Renal cortex interstitium (tissue), 15 donors: ENCODE measurements around the gene TDRD1. TPM values are rescaled to one million over a fixed set of nuclear protein-coding genes. Genes with fewer than 3 reads are reported as not detected.
"Not testable (repeated sequence)": the region's sequence is repeated elsewhere in the genome, so short reads cannot be mapped to it uniquely, and the experiment has no call there.

Experiments
- DNase-seq, 11 donors: peaks; one replicate each; pipeline ENCODE4 v3.0.0-alpha.2; 2013; ENCODE audit warnings: low read depth in 9 of 11, low spot score in 4 of 11; ENCODE audit errors: extremely low read depth in 1 of 11
- long read RNA-seq, 16 experiments: transcript quantifications; one replicate each; lab custom pipeline, GENCODE V29; 2026
- polyA plus RNA-seq, 3 donors: library from polyadenylated mRNA; unstranded; fragments of 120-200 nt; gene quantifications; one replicate each; pipeline ENCODE4 v1.2.1, GENCODE V29; 2013; ENCODE audit not compliant: insufficient read length in 3 of 3

TDRD1 gene, protein sequence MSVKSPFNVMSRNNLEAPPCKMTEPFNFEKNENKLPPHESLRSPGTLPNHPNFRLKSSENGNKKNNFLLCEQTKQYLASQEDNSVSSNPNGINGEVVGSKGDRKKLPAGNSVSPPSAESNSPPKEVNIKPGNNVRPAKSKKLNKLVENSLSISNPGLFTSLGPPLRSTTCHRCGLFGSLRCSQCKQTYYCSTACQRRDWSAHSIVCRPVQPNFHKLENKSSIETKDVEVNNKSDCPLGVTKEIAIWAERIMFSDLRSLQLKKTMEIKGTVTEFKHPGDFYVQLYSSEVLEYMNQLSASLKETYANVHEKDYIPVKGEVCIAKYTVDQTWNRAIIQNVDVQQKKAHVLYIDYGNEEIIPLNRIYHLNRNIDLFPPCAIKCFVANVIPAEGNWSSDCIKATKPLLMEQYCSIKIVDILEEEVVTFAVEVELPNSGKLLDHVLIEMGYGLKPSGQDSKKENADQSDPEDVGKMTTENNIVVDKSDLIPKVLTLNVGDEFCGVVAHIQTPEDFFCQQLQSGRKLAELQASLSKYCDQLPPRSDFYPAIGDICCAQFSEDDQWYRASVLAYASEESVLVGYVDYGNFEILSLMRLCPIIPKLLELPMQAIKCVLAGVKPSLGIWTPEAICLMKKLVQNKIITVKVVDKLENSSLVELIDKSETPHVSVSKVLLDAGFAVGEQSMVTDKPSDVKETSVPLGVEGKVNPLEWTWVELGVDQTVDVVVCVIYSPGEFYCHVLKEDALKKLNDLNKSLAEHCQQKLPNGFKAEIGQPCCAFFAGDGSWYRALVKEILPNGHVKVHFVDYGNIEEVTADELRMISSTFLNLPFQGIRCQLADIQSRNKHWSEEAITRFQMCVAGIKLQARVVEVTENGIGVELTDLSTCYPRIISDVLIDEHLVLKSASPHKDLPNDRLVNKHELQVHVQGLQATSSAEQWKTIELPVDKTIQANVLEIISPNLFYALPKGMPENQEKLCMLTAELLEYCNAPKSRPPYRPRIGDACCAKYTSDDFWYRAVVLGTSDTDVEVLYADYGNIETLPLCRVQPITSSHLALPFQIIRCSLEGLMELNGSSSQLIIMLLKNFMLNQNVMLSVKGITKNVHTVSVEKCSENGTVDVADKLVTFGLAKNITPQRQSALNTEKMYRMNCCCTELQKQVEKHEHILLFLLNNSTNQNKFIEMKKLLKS
- under 1 TPM in 2 of 3 donors, not detected in 1; 0.03 to 0.06 TPM for polyA plus RNA-seq
- long read RNA-seq, donor 1: 0 reads
- long read RNA-seq, donor 2: 0 reads
- long read RNA-seq, donor 3: 0 reads
- long read RNA-seq, donor 4: 0 reads
- long read RNA-seq, donor 5: 0 reads
- long read RNA-seq, donor 6: 0 reads
- long read RNA-seq, donor 7: 0 reads
- long read RNA-seq, donor 8: 0 reads
- long read RNA-seq, donor 9: 0 reads
- long read RNA-seq, donor 10: 0 reads
- long read RNA-seq, donor 11: 0 reads
- long read RNA-seq, donor 12: 0 reads
- long read RNA-seq, donor 13: 0 reads
- long read RNA-seq, donor 14: 0 reads
- long read RNA-seq, donor 15: 0 reads
- long read RNA-seq, donor 16: 0 reads

DNA sequence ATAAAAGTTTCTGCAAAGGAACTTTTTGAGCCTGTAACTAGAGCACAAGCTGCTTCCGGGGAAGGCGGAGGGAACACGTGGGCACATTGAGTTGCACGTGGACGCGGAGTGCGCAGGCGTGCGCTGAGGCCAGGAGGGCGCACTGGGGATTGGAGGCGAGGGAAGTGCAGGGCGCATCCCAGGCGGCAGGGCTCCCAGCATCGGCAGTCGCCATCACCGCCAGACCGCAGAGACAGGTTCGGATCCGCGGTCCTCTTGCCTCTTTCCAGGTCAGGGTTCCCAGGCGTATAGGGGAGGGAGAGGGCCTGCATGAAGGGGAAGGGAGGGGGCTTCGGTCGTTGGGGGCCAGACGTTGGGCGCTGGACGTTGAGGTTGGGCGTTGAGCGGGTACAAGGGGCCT is at the start of gene TDRD1:
Gene TDRD1, plus strand, starts transcription at position 206 of the 400 bp plus-strand sequence. CDS start 8,479 bp downstream, outside the sequence.
- DNase-seq: no peak

DNA sequence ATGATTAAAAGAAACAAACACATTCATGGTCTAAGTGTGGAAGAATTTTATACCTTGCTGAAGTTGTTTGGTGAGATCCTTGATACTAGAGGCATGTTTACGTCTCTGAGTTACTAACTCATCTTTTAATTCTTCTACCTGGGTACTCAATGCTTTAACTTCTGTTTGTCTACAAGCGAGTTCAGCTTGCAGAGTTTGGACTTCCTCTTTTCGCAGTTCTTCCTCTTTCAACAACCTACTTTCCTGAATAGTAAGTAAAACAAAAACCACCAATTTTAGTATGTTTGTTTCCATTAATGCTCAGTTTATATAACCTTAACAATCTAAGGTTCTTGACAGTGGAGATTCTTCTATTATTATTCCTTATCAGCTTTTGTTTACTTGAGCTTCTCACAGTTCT is 48.1 kb upstream of the TDRD1 start:
- DNase-seq: no peak

DNA sequence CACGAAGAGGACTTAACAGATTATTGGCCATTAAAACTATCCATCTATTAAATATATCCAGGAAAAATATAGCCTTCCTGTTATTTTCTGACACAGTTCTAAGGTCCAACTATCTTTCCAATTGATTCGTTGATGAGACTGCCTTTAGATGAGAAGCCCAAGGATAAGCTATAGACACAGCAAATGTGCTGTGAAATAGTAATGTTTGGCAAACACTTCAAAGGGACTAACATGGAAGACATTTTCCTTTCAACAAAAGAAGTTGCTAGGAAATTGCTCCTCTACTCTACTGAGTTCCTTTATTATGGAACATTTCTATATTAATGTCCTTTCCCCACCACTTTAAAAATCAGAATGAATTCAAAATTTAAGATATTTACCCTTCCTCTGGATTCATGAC is 43.7 kb upstream of the TDRD1 start:
- DNase-seq: no peak

DNA sequence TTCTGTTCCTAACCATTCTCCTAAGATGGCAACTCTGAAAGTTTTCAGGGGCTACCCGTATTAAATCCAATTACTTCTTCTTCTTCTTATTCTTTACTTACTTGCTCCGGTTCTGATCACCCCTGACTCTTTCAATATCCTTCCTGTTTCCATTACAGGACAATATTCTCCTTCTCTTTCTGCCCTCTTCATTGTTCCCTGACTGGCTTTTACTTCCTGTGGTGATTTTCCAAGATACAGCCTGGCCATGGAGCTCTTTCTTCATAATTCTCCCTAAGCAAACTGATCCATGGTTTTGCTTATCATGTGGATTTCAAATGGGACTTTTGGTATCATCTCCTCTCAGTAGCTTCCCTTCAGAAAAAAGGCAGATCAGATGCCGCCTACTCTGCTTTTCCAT is 40.6 kb upstream of the TDRD1 start:
- DNase-seq: no peak

DNA sequence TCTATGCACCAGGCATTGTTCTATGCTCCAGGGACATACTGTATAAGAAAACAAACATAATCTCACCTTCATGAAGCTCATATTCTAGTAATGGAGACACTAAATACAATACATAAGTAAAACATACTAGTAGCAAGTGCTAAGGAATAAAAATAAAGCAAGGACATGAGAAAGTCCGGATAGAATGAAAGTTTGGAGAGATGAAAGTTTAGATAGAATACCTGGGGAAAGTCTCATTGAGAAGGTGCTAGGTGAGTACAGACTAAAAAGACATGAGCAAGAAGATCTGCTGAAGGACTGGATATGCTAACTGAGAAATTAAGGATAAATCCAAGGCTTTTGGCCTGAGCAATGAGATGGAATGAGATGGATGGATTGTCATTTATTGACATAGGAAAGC is 39.1 kb upstream of the TDRD1 start:
- no peak for DNase-seq

DNA sequence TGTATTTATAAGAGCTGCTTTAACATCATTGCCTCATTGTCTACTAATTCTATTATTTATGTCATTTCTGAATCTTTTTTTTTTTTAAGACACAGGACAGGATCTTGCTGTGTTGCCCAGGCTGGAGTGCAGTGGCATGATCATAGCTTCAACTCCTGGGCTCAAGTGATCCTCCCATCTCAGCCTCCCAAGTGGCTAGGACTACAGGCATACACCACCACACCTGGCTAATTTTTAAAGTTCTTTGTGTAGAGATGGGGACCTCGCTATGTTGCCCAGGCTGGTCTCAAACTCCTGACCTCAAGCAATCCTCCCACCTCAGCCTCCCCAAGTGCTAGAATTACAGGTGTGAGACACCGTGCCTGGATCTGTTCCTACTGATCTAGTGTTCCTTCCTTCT is 38.3 kb upstream of the TDRD1 start:
- not testable (repeated sequence) for DNase-seq

DNA sequence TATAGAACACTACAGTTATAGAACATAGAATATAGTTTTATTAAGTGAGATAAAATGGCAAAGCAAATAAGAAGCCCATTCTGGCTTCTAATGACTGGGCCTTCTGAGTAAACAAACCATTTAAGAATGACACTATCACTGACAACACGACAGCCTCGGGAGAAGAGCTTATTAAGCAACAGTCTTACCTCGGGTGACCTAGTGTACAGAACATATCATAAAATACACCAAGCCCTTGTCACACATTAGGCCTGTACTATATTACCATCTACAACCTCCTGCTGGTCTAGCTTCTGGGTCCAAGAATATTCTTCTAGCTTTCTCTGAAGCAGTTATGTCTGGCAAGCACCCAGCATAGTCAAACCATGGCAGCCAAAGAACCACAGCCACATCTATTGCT is 37.1 kb upstream of the TDRD1 start:
- no peak for DNase-seq

DNA sequence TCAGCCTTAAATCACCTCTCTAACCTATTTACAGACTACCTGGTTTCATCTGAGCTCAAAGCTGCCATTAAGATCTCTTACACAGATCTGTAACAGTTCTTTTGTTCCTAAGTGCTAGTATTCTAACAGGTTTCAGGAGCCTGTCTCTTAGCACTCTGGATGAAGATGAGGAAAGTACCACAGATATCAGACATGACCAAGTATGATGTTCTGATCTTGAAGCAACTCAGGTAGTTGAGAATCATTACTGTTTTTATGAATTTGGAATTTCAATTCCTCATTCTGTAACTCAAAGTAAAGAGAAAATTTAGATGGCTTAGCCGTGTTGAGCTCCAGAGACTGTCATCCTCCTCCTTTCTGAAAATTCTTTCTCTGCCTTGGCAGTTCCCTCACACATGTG is 36.0 kb upstream of the TDRD1 start:
- DNase-seq: no peak

DNA sequence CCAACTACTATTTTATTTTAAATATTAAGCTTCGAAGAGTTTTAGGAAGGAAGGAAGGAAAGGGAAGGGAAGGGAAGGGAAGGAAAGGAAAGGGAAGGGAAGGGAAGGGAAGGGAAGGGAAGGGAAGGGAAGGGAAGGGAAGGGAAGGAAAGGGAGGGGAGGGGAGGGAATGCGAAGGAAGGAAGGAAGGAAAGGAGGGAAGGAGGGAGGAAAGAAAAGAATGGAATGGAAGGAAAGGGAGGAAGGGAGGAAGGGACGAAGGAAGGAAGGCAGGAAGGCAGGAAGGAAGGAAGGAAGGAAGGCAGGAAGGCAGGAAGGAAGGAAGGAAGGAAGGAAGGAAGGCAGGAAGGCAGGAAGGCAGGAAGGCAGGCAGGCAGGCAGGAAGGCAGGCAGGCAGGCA is 29.7 kb upstream of the TDRD1 start:
- not testable (repeated sequence) for DNase-seq

DNA sequence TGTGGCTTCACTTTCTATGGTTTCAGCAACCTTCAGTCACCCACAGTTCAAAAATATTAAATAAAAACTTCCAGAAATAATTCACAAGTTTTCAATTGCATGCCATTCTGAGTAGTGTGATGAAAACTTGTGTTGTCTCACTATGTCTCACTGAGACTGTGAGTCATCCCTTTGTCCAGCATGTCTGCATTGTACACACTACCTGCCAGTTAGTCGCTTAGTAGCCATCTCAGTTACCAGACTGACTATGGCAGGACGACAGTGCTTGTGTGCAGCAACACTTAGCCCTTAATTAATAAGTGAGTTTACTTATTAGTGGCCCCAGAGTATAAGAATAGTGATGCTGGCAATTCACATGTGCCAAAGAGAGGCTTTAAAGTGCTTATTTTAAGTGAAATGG is 27.7 kb upstream of the TDRD1 start:
- no peak for DNase-seq

DNA sequence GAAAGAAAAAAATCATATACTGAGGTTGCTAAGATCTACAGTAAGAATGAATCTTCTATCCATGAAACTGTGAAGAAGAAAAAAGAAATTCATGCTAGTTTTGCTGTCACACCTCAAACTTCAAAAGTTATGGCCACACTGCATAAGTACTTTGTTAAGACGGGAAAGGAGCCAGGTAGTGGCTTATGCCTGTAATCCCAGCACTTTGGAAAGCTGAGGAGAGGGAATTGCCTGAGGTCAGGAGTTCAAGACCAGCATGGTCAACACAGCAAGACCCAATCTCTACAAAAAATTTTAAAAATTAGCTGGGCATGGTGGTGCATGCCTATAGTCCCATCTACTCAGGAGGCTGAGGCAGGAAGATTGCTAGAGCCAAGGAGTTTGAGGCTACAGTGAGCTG is 27.3 kb upstream of the TDRD1 start:
- DNase-seq: no peak

DNA sequence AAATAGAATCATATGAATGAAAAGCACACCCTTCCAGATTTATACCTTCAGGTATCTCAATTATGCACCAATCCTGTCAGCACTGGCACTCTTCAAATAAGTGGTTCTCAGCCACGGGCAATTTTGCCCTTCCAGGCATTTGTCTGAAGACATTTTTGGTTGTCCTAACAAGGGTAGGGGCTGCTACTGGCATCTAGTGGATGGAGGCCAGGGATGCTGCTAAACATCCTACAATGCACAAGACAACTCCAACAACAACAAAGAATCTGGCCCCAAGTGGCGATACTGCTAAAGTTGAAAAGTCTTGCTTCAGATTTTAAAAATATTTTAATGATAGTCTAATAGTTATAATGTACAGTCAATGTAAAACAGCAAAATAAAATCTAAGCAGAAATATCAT is 21.2 kb upstream of the TDRD1 start:
- no peak for DNase-seq

DNA sequence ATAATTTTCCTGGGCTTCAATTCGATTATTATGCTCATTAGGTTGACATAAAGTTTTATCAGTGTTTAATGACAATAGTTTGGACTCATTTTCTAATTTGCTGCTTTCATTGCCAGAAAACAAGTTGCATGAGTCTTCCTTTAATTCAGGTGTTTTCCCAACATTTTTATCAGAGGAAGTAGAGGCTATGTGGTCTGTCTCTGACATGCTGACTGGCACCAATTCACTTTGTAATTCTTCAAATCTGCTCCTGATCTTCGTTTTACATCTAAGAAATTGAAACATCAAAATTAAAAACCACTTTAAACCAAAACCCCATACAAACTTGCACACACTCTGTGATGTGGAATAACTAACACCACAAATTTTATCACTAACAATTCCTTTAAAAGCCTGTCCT is 16.1 kb upstream of the TDRD1 start:
- no peak for DNase-seq

DNA sequence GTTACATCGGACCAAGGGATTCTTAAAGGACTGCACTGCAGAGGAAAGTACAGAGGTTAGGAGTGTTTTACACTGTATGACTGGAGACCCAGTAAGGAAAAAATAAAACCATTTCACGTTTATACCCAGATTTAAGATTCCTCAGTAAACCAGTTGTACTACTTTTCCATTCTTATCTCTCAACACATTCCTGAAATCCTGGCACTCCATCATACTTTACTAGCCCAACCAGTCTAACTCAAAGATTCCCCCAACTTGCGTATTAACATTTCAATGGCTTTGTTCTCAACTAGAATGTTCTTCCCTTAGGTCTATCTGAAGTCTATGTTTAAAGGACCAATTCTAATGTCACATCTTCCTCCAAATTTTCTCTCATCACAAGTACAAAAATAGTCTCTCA is 13.1 kb upstream of the TDRD1 start:
- no peak for DNase-seq

DNA sequence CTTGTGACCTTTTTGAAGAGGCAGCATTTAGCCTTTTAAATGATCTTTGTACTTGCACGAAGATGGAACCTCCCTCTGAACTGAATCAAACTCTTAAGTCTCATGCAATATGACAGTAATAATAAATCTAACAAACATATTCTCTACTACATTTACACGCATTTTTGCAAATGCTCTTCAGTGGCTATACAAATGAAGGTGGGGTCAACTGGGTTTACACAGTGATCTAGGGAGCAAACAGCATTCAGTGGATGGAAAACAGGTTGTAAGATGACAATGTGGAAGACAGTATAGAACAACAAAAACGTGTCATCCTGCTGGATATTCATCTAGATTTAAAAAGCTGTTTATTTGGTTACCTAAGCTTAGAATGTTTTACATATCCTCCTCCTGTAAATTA is 12.7 kb upstream of the TDRD1 start:
- DNase-seq: no peak

DNA sequence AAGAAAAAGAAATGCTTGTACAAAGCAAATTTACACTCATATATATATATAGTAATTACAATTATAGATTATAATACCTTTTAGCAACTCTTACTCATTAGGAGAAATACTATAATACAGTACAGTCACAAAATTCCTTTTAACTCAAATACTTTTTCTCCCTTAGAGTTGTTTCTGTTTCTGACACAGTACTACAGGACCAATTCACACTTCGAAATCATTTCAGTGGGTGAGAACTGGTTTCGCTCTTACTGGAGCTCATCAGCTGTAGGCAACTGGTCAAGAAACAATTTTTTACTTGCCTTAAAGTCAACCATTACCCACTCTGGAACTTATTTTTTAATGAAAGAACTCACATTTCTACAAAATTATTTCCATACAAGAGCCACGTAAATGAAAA is 11.2 kb upstream of the TDRD1 start:
- no peak for DNase-seq

DNA sequence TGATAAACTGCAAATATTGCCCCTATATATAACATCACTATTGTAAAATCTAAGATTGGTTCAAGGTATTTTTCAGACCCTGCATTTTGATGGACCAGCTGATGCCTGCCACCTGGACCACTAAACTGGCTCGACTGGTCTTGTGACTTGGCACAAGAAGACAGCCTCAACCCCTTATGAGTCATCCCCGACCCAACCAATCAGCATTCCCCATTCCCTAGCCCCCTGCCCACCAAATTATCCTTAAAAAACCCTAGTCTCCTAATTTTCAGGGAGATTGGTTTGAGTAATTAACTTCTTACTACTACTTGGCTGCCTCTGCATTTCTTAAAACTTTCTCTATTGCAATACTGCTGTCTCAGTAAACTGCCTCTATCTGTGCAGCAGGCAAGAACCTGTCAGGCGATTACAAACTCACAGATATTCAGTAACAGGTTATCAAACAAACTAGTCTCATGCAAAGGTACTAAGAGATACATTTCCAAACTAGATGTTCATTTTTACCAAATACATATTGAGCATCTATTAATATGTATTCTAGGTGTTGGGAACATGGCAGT is 10.6 kb upstream of the TDRD1 start:
- DNase-seq: no peak

DNA sequence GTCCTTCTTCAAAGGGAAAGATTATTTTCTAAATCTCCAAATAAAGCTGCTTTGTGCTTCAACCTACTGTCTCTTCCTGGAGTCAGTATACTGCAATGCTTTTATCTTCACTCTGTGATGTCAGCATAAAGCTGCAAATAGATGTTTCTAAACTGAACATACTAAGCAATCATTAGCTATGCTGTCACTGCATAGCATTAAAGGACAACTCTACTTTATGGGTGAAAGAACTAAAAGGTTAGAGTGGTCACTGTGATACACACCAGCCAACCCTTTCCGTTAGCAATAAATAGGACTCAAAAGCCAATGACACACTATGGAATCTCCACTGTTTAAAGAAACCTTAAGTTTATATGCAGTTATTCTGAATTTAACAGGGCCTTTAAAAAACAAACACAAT is 6.9 kb upstream of the TDRD1 start:
- peak in 1 of 11 donors; percentile 15 for DNase-seq
